ENCODE data around the gene SPSB4. TPM values are rescaled to one million over a fixed set of nuclear protein-coding genes. Genes with fewer than 3 reads are reported as not detected.

SPSB4 gene
- total and polyA plus RNA-seq, 9 of the 15 experiments (the other 6 are each of a cell fraction or from before 2014, with no cell fraction given) = not detected

DNA sequence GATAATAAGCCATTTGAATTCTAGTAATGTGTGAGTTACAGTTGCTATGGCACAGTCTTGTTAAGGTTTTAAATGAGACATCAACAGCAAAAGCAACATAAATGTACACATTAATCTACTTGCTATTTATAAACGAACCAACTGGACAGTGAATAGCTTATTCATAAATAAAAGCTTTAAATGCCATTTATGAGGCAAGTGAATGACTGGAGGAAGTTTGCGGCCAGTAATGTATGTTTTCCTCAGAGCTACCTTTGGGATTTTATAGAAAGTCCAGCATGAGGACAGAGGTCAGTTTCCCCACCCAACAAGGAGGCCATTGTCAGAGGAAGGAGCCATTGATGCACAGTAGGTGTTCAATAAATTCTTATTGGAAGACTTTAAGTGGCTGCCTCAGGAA is 132.5 kb downstream of the SPSB4 start:
- ATAC-seq (no peak), FAIRE-seq (no peak), DNase-seq (ENCODE audit: extremely low read depth in 1 of 4, low spot score in 3 of 4) (no peak)
- Histone ChIP-seq H4K20me1 (replicated peaks; ENCODE audit: control insufficient read depth, insufficient read depth, low read length) (no peaks in the 10 kb centered on the region), H3K36me3 (ENCODE audit: control insufficient read depth, insufficient read depth, low read length) (no peaks in the 10 kb centered on the region), H3K4me3 (no peak overlapping the region), H3K4me2 (ENCODE audit: insufficient read depth, low read length) (no peak overlapping the region), H3K79me2 (ENCODE audit: control insufficient read depth, insufficient read depth, low read length) (no peaks in the 10 kb centered on the region), H3K9ac (ENCODE audit: insufficient read depth in 1 of 2, low read depth in 2 of 2, low read length in 2 of 2) (no peak overlapping the region), H3K9me3 (replicated peaks; ENCODE audit: control insufficient read depth, insufficient read depth, low read depth, low read length) (no peaks in the 10 kb centered on the region), H3K4me1 (replicated peaks in 1 of 2; ENCODE audit: control insufficient read depth in 2 of 2, insufficient read depth in 2 of 2, low read length in 2 of 2) (no peaks in the 10 kb centered on the region), H2AFZ (ENCODE audit: low read depth, low read length) (no peak overlapping the region), H3K9me1 (ENCODE audit: control insufficient read depth, insufficient read depth, low read length) (no peaks in the 10 kb centered on the region), H3K27me3 (ENCODE audit: control insufficient read depth in 2 of 2, insufficient read depth in 2 of 2, low read length in 2 of 2) (peaks cover 14 to 35% of the 10 kb centered on the region in 2 experiments; a peak in 4 of 5 replicates), H3K27ac (ENCODE audit: extremely low read depth, low read depth, low read length) (no peak overlapping the region)
- TF ChIP-seq, protein P1, sequence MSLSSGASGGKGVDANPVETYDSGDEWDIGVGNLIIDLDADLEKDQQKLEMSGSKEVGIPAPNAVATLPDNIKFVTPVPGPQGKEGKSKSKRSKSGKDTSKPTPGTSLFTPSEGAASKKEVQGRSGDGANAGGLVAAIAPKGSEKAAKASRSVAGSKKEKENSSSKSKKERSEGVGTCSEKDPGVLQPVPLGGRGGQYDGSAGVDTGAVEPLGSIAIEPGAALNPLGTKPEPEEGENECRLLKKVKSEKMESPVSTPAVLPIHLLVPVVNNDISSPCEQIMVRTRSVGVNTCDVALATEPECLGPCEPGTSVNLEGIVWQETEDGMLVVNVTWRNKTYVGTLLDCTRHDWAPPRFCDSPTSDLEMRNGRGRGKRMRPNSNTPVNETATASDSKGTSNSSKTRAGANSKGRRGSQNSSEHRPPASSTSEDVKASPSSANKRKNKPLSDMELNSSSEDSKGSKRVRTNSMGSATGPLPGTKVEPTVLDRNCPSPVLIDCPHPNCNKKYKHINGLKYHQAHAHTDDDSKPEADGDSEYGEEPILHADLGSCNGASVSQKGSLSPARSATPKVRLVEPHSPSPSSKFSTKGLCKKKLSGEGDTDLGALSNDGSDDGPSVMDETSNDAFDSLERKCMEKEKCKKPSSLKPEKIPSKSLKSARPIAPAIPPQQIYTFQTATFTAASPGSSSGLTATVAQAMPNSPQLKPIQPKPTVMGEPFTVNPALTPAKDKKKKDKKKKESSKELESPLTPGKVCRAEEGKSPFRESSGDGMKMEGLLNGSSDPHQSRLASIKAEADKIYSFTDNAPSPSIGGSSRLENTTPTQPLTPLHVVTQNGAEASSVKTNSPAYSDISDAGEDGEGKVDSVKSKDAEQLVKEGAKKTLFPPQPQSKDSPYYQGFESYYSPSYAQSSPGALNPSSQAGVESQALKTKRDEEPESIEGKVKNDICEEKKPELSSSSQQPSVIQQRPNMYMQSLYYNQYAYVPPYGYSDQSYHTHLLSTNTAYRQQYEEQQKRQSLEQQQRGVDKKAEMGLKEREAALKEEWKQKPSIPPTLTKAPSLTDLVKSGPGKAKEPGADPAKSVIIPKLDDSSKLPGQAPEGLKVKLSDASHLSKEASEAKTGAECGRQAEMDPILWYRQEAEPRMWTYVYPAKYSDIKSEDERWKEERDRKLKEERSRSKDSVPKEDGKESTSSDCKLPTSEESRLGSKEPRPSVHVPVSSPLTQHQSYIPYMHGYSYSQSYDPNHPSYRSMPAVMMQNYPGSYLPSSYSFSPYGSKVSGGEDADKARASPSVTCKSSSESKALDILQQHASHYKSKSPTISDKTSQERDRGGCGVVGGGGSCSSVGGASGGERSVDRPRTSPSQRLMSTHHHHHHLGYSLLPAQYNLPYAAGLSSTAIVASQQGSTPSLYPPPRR (CRISPR knock-in tag; IDR thresholded peaks at IDR 0.05; ENCODE audit: borderline replicate concordance) = no peak
- no peak for TF ChIP-seq ERF (CRISPR knock-in tag; IDR thresholded peaks at IDR 0.05)
- no peak for TF ChIP-seq ZNF232 (CRISPR knock-in tag; IDR thresholded peaks at IDR 0.05)
- no peak for TF ChIP-seq GABPB2 (CRISPR knock-in tag; conservative IDR thresholded peaks at IDR 0.05)
- TF ChIP-seq ZBED1 (IDR thresholded peaks at IDR 0.05) = no peak
- TF ChIP-seq YY1 (IDR thresholded peaks at IDR 0.05; ENCODE audit: borderline replicate concordance in 1 of 3, control insufficient read depth in 1 of 3, extremely low read depth in 1 of 3, insufficient read depth in 3 of 3, insufficient read length in 1 of 3, insufficient replicate concordance in 2 of 3, low read depth in 1 of 3, low read length in 2 of 3) = no peak
- in situ Hi-C loops (cut with MboI) = loop anchor here (25.0 kb wide), 1 partner anchor 171 kb away; no protein-coding TSS in a partner anchor
- ChIA-PET POLR2A (interaction anchor here (0.7 to 1.7 kb wide), 4 partner anchors 9 to 879 kb away, joined by 3 to 5 read pairs (median 4); no protein-coding TSS in a partner anchor), CTCF (ENCODE audit: low intra/inter-chr PET ratio) (no interaction called here)
- WGBS (ENCODE audit: insufficient coverage, low coverage, missing lambda C conversion rate) = 0% methylated on average over 2 of the region's 2 CpGs
- no TSS peak for BruUV-seq (replicated peaks)
- intact Hi-C loops (cut with micrococcal nuclease) = no loop called here
